VCaP (cell line): ENCODE results near the gene BICRA.

Experiments
- H3K27ac ChIP-seq: fragments of 450-650 bp; 2 replicates; pipeline ENCODE4 v1.5.1; 2017
- TF ChIP-seq, protein P1 (sequence below): fragments of 450-650 bp; conservative IDR thresholded peaks from 2 replicates; pipeline ENCODE4 v1.5.1; 2017; ENCODE audit warnings: mild to moderate bottlenecking, moderate library complexity

BICRA gene

DNA sequence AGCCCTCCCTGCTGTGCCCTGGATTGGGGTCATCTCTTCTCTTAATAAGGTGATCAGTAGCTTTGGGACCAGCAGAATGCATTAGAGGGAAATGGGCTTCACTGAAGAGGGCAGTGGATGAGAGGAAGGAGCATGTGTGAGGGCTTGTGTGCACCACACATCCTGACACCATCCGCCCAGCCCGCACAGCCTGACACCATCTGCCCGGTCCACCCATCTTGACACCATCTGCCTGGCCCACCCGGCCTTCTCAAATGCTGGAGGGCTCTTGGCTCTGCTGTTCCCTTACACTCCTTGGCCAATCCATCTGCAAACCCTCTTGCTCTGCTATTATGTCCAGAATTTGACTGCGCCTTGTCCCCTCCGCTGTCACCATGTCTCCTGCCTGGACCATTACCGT lies 41.8 kb downstream of the BICRA start:
- TF ChIP-seq, protein P1, sequence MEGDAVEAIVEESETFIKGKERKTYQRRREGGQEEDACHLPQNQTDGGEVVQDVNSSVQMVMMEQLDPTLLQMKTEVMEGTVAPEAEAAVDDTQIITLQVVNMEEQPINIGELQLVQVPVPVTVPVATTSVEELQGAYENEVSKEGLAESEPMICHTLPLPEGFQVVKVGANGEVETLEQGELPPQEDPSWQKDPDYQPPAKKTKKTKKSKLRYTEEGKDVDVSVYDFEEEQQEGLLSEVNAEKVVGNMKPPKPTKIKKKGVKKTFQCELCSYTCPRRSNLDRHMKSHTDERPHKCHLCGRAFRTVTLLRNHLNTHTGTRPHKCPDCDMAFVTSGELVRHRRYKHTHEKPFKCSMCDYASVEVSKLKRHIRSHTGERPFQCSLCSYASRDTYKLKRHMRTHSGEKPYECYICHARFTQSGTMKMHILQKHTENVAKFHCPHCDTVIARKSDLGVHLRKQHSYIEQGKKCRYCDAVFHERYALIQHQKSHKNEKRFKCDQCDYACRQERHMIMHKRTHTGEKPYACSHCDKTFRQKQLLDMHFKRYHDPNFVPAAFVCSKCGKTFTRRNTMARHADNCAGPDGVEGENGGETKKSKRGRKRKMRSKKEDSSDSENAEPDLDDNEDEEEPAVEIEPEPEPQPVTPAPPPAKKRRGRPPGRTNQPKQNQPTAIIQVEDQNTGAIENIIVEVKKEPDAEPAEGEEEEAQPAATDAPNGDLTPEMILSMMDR: no peak
- H3K27ac ChIP-seq: peak overlapping the region; percentile 97

DNA sequence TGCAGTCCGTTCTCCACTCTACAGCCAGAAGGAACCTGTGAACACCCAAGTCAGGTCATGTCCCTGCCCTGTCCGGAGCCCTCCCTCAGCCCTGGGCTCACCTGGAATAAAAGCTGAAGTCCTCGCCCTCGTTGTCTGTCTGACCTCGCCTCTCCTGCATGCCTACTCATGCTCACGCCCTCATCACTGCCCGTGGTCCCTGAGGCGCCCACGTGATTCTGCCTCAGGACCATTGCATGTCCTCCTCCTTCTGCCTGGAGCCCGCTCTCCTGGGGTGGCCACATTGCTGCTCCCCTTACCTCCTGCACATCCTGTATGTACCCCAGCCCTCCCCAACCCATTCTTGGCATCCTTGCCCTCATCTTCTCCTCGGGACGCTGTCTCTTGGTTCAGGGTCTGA lies 42.2 kb downstream of the BICRA start:
- H3K27ac ChIP-seq: peak overlapping the region; percentile 97
- TF ChIP-seq, protein P1: no peak

DNA sequence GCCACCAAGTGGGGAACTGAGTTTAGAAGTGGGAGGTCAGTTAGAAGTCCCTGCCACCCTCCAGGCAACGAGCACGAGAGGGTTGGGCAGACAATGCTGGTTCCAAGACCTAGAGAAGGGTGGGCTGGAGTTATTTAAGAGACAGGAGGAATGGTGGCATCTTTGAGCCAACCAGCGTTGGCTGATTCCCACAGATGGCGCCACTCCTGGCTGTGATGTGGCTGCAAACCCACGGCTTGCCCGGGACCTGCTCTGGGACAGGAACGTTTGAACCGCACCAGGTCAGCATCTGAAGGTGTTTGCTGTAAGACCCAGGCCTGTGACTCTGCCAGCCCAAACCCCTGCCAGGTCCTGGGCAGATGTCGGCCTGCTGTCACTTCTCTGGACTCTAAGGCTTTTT lies 42.8 kb downstream of the BICRA start:
- peak overlapping the region; percentile 97 for H3K27ac ChIP-seq
- TF ChIP-seq, protein P1: no peak

- peak overlapping the region; percentile 97 for H3K27ac ChIP-seq
- TF ChIP-seq, protein P1: no peak
Measured at GRCh38 chr19:47652285-47652684, 43.4 kb downstream of the BICRA start.

DNA sequence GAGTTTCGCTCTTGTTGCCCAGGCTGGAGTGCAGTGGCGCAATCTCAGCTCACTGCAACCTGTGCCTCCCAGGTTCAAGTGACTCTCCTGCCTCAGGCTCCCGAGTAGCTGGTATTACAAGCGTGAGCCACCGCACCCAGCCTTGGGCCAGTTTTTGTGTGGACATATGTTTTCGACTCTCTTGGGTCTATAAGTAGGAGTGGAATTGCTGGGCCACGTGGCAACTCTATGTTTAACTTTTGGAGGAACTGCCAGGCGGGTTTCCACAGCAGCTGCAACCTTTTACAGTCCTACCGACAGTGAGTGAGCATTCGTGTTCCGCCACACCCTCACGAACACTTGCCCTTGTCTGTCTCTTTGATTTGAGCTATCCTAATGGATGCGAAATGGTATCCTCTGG lies 44.9 kb downstream of the BICRA start:
- TF ChIP-seq, protein P1: no peak
- H3K27ac ChIP-seq: no peak overlapping the region; the same call in 1 of the 2 replicates

DNA sequence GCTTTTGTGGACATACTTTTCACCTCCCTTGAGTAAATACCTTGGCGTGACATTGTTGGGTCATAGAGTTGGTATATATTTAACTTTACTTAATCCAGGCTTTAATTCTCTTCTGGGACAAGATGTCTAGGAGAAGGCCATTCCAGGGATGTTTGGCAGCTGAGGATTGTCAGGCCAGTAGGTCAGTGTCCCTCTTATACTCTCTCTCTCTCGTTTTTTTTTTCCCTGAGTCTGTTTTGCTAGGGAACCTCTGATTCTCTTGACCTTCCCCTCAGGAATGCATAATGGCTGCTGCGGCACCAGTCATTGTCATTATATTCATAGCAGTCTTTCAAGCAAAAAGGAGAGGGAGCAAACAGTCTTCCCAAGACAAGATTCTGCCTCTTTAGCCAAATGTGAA lies 48.8 kb downstream of the BICRA start:
- TF ChIP-seq, protein P1: no peak
- H3K27ac ChIP-seq: peak overlapping the region; percentile 96

DNA sequence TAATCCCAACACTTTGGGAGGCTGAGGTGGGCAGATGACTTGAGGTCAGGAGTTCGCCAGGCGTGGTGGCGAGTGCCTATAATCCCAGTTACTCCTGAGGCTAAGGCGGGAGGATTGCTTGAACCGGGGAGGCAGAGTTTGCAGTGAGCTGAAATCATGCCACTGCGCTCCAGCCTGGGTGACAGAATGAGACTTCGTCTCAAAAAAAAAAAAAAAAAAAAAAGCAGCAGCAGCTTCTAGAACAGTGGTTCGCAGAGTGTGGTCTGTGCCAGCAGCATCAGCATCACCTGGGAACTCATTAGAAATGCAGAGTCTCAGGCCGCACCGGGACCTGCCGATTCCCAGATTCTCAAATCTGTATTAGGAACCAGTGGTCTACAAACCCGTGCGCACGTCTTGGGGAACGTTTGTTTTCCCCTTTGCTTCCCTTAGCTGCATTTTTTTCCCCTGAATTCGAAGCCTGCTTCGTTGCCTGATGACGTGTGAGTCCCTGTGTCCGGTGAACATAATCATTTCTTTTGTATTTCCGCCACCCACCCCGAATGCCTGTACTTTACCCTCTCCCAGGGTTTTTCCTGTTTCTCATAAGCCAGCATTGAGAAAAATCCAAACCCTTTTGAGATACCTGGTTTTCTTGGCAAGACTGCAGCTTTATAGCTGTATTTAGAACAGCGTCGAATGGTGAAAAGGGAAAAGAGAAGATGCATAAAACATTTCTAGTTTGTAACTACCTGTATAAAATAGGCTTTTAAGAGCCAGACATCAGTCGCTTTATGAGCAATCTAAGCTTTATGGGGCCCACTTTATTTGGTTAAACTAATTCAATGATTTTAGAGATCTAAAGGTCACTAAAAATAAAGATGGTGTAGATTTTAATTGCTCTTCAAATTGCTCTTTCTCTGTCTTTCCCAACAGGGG lies 49.8 kb downstream of the BICRA start:
- H3K27ac ChIP-seq: peak overlapping the region; percentile 96
- TF ChIP-seq, protein P1: no peak
